ENCODE results near the gene RNASEH2C.

DNA sequence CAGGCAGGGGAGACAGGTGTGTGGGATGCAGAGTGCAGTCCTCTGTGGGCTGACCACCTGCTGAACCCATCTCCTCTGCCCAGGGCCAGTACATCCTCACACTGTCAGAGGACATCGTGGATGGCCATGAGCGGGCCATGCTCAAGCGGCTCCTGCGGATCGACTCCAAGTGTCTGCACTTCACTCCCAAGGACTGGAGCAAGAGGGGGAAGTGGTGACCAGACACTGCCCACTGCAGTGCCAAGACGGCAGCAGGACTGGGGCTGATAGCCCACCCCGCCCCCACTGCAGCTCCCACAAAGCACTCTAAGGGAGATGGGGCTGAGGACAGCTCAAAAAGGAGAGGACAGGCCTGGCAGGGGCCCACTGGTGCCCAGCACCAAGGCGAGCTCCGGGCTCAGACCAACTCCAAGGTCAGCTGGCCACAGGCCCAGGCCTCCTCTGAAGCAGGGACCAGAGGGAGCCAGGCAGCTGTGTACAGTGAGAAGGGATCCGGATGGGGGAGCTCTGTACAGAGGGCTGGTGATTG lies 1.6 kb downstream of the RNASEH2C start:
- TF ChIP-seq, protein P1, sequence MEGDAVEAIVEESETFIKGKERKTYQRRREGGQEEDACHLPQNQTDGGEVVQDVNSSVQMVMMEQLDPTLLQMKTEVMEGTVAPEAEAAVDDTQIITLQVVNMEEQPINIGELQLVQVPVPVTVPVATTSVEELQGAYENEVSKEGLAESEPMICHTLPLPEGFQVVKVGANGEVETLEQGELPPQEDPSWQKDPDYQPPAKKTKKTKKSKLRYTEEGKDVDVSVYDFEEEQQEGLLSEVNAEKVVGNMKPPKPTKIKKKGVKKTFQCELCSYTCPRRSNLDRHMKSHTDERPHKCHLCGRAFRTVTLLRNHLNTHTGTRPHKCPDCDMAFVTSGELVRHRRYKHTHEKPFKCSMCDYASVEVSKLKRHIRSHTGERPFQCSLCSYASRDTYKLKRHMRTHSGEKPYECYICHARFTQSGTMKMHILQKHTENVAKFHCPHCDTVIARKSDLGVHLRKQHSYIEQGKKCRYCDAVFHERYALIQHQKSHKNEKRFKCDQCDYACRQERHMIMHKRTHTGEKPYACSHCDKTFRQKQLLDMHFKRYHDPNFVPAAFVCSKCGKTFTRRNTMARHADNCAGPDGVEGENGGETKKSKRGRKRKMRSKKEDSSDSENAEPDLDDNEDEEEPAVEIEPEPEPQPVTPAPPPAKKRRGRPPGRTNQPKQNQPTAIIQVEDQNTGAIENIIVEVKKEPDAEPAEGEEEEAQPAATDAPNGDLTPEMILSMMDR (conservative IDR thresholded peaks at IDR 0.05; ENCODE audit: low read depth, low read length) = 0 out of 2 replicates have a peak, but pooled peaks have one; percentile 7
- no peak for TF ChIP-seq EZH2 (IDR thresholded peaks at IDR 0.05; ENCODE audit: low read length, unreplicated experiment)

All from PC-3 (cell line).